Fibroblast of skin of left biceps (primary cell): Measurements from ENCODE around the gene CPA5.
"Not testable (repeated sequence)": the region's sequence is repeated elsewhere in the genome, so short reads cannot be mapped to it uniquely, and the experiment has no call there.

Experiments used
- DNase-seq, 2 experiments: peaks; one replicate each; pipeline ENCODE4 v3.0.0-alpha.2; 2013; ENCODE audit warnings: low read depth in 2 of 2

The CPA5 gene

DNA sequence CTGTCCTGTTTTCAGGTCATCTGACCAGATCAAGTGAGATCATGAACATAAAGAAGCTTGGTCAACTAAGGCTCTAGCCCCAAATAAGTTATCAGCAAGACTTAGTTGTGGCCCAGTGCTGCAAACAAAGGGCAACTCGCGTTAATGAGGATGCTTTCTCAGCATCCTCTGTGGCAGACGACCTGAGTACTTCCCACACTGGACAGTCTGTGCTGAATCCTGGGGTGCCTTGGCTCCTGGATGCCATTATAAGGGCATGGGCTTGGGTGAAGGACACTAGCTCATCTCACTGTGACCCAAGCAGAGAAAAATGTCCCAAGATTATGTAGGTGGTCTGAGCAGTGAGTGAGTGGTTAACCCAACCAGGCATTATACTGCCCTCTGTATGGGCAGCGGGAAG, 13.9 kb downstream of the CPA5 start:
- no peak for DNase-seq

DNA sequence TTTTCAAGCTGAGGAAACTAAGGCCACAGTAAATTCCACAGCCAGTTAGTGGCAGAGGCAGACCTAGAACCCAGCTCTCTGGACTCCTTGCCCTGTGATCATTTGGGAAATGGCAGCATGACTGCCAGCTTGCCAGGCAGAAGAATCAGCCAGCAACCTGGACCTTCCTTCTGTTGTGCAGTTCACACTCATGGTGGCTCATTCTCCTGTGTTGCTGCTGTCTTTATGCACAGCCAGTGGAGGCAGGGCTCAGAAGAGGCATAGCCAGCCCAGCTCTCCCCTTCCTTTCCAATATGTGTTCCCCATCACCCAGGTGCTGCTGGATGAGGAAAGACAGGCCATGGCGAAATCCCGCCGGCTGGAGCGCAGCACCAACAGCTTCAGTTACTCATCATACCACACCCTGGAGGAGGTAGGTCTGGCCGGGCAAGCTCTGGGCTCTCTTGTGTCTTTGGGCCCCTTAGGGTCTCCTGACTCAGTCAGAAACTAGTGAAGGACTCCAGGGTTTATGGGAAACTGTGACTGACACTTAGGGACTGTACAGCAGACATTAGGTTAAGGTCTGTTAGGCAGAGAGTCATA, 14.8 kb downstream of the CPA5 start:
- DNase-seq: no peak

DNA sequence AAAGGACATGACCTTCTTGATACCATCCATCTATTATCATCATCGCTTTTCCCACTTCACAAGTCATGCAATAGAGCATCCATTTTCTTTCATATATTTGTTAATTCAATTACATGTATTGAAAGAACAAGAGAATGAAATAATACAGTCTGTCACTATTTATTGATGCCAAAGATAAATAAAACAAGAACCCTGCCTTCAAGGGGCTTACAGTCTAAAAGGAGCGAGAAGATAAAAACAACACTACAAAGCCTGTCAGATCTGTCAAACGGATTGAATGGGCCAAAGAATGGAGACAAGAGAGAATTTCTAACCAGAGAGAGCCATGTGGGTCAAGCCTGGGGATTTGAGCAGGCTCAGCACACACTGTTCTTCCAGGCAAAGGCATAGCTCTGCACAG, 15.9 kb downstream of the CPA5 start:
- DNase-seq: no peak

DNA sequence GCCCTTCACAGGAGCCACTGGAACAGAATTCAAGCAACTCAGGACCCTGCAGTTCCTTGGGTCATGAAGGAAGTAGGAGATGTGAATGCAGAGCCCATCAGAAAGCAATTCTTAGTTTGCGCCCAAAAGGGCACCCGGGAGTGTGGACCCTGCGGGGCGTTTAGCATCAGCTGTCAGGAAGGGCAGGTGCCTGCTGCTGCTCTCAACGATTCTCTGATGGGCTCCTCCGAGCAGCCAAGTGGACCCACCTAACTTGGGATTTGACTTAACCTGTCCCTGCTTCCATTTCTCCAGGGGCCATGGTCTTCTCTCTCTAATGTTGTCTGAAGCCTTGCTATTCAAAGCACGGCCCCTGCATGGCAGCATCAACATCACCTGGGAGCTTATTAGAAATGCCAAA, 17.1 kb downstream of the CPA5 start:
- no peak for DNase-seq

DNA sequence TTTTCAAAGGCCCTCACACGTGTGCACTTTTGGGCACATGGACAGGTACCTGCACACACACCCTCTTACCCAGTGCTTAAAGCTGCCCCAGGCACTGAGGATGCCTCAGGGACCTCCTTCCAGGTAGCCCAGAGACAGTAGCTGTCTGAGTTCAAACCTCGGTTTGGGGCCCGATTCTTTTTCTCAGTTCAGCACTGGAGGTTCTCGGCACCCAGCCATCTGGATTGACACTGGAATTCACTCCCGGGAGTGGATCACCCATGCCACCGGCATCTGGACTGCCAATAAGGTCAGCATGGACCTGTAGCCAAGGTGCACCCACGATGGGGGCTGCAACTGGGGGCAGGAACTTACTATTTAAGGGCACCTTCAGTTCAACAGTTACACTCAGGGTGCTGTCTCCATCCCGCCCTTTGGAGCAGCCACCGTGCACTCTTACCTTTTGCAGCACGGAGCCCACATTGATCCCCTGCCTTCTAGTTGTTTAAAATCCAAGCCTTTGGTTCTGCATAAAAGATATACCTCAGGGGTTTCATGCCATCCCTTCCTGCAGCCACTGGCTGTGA, 17.7 kb downstream of the CPA5 start:
- DNase-seq: no peak

DNA sequence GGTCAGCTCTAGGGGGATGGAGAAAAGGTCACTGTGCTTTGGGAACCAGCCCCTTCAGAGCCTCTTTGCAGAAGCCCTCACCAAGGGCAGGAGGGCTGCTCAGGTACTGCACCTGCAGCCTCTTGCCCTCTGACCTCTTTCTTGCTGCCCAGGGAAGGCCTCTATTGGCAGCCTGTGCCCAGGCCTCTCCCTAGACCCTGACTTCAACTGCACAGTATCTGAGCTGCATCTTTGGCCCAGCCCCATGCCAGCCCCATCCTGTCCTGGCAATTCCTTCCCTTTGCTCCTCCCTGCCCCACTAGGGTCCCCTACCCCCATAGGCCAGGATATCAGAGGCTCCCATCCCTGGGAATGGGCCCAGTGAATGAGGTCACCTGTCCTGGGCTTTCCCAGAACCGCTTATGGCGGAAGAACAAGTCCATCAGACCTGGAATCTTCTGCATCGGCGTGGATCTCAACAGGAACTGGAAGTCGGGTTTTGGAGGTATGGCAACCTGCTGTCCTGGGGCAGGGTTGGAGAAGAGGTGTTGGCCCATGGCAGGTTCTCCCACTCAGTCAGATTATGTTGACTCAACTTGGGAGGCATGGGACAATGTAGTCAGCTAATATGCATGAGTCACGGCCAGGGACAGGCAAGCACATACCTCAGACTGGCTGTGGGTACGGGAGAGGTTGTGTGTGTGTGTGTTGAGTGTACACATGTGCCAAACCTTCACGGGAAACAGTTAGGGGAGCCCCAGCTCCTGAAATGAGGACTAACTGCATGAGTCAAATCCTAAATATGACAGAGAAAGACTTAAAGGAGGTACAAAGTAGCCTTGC, 18.6 kb downstream of the CPA5 start:
- DNase-seq: peak; percentile 82 to 83

DNA sequence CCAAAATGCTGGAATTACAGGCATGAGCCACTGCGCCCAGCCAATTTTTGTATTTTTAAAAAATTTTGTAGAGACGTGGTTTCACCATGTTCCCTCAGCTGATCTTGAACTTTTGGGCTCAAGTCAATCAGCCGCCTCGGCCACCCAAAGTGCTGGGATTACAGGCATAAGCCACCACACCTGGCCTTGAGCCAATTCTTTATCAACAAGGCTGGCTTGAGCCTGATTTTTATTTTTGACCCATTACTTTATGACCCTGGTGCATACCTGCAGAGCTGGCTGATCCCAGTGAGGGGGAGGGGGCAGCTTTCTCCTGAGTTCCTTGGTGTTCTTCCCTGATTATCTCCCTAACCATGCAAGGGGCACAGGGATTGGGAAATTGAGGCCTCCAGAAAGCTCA, 19.8 kb downstream of the CPA5 start:
- no peak for DNase-seq

DNA sequence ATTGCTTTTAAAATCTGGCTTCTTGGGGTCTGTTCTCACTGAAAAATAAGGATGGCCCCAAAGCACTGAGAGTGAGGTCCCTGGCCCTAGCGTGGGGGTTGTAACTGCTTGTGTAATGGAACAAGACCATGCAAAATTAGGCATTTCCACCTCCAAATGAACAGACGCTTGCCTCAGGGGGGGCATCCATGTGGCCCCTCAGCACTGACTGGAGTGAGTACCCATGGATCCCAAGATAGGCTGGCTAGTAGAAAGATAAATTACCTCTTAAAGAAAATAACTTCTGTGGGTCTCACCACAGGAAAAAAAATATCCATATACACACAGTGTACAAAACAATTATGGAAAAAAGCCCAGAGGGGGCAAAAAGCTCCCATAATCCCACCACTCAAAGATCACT, 20.5 kb downstream of the CPA5 start:
- DNase-seq: no peak

DNA sequence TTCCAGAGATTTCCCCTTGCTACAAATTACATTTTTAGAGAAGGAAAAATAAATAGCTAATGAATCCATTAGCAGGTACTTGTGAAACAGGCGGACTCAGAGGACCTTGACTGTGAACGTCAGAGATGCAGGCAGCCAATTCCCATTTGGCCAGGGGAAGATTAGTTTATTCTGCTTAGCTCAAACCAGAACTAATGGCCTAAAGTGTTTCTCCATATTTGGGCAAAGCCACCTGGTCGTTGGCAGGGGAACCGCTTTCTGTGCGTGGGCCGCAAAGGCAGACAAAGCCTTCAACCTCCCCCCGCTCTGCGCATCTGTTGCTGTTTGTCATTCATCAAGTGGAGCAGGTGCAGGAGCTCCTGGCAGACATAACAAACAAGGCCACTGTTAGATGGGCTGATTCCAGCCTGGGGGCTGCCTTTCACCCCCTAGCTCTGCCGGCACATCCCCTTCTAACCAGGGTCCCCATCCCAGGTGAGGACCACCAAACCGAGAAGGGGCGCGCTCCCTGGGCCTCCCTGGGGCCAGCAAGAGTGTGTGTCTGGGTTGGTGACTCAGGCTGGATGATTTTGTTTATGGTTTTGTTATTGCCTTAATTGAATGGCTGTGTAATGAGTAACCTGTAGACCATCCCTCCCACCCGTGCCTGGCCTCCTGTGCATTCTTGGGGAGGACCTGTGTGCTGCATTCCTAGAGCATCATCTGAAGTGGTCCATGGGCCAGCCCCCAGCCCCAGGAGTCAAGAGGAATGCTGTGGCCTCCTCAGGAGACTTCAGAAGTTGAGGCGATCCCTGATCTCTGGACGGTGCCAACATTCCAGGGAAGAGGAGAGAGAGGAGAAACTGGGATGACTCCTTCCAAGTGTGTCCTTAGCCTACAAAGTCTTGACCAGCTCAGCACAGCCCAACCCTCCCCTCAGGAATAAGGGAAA, 21.2 kb downstream of the CPA5 start:
- peak; percentile 74 to 79 for DNase-seq

DNA sequence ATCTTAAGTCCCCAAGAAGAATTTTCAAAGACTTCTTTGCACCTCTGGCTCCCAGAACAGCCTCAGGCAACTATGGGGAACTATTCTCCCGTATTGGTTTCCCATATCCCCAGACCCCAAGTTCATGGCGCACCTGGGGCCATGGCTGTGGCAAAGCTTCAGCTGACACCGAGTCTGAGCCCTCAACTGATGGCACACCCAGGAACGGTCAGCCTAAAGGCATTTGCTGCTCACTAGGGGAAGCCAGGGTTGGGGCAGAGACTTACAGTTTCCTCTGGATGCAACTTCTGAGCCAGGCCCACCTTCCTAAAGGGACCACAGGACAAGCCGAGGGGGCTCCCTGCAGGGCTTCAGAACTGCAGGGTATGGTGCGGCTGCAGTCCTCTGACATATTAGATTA, 21.9 kb downstream of the CPA5 start:
- no peak for DNase-seq

DNA sequence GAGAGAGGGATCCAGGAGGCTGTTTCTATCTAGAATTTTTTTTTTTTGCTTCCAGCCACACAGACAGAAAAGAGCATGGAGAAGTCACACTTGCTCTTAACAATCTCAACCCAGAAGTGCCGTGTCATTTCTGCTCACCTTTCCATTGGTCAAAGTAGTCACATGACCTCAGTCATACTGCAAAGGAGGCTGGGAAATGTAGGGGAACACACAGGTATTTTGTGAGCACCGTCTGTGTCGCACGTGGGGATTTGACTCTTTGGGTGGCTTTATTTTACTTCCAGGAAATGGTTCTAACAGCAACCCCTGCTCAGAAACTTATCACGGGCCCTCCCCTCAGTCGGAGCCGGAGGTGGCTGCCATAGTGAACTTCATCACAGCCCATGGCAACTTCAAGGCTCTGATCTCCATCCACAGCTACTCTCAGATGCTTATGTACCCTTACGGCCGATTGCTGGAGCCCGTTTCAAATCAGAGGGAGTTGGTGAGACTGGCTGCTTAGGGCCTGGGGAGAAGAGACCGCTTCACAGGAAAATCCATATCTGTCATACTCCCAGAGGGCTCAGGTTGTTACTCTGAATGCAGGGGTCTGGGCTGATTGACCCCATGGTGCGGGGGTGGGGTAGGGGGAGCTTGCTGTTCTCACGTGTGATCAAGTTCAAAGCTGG, 22.6 kb downstream of the CPA5 start:
- no peak for DNase-seq

DNA sequence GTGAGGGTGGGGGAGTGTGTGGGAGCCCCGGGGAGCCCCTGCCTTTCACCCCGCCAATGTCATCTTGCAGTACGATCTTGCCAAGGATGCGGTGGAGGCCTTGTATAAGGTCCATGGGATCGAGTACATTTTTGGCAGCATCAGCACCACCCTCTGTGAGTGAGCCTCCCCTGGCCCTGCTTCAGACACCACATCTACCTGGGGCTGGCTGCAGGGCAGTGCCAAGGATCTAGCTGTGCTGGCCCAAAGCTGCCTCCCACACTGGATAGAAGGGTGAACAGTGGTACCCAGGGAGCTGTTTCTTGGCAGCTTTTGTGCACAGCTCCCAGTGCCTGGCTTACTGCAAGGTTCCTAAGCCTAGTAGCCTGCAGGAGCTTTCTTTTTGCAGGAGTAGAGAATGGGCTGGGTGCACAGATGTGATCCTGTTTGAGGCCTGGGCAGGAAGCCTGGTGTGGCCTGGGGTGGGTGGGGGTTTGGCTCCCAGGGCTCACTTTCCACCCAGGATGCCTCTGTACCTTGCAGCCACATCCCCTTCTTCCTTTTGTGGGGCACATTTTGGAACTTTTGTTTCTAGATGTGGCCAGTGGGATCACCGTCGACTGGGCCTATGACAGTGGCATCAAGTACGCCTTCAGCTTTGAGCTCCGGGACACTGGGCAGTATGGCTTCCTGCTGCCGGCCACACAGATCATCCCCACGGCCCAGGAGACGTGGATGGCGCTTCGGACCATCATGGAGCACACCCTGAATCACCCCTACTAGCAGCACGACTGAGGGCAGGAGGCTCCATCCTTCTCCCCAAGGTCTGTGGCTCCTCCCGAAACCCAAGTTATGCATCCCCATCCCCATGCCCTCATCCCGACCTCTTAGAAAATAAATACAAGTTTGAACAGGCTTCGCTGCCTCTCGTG, 23.5 kb downstream of the CPA5 start:
- DNase-seq: no peak

DNA sequence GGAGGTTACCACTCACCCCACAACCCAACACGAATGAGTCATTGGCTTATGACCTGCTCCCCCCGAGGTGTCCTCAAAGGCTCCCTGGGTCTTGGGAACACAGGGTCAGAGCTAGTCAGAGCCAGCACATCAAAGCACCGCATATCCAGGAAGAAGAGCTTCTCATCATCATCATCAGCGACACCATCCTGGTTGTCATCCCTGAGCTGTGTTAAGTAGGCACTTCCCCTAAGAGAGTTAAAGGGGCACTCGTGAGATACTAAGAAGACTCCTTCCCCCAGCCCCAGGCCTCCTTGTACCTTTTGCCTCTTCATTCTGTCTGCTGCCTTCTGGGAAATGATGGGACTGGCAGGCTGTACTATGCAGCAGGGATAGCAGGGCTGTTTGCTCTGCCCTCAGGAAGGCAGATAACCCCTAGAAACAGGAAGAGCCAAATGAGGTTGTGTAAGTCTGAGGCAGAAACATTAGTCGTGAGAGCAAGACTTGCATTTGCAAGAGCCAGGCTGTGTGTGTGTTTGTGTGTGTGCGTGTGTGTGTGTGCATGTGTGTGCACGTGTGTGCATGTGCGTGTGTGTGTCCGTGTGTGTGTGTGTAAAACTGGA, 24.6 kb downstream of the CPA5 start:
- peak; percentile 93 to 95 for DNase-seq

DNA sequence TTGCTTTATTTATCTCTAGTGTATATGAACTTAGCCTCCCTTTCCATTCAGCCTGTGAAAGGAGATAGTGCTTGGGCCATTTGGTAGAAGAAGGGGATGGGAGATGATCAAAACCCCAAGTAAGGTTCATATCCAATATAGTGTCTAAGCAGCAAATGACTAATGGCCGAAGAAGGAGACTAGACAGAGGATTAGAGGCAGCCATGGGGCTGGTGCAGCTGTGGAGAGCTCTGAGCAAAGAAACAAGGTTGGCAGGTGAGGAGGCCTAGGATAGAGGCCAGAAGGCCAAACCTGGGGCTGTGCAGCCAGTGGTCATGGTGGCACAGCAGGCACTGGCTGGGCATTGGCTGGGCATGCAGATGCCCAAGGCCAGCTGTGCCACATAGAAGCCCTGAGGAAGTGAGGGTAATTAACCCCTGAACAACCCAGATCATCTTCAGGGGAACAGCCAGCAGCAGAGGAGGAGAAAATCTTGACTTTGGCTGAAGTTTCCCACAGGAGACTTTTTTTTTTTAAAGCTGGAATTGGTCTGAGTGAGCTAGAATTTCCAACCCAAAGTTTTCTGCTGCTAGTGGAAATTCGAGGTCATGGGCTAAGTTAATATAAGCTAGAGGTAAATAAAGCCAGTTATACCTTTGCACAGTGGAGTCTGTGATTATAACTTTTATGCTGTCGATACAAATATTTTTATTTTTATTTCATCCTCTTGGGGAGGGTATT, 25.4 kb downstream of the CPA5 start:
- no peak for DNase-seq

DNA sequence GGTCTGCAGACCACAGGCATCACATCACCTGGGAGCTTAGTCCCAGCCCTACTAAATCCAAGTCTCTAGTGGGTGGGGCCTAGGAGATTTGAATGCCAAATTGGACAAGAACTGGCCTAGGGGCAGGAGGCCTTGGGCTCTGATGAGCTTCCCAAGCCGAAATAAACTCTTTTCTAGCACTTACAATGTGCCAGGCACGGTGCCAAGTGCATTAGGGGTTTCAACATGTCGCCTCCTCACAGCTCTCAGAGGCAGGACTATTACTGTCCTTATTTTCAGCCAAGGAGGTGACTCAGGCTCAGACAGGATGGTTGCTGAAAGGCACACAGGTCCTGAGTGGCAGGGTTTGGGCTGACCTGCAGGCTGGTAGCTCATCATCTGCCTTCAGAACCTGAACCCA, 26.4 kb downstream of the CPA5 start:
- DNase-seq: no peak

DNA sequence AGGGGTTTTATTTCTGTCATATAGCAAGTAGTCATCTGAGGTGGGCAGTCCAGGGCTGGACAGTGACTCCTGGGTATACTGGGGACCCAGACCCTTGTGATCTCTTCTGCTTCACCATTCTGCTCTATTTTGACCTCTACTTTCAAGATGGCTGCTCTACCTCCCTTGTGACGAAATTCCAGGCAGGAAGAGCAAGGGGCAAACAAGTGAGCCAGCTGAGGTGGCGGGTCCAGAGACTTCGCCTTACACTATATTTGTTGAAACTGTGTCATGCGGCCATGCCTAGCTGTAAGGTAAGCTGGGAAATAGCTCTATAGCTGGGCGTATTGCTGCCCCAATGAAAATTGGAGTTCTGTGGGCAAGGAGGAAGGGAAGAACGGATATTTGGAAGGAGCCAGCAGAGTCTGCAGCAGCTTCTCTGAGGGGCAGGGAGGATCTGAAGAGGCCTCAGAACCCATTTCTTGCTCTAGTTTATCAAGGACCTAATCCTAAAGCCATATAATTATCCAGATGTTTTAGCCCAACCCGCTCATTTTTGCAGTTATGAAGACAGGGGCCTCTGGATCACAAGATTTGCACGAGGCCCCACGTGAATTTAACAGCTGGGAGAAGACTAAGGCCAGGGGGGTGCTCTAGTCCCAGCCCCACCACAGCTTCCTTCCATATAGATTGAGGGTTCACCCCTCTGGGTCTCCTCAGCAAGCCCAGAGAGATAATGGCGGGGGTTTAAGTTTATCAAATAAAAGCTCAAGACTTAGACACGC, 28.0 kb downstream of the CPA5 start:
- no peak for DNase-seq

DNA sequence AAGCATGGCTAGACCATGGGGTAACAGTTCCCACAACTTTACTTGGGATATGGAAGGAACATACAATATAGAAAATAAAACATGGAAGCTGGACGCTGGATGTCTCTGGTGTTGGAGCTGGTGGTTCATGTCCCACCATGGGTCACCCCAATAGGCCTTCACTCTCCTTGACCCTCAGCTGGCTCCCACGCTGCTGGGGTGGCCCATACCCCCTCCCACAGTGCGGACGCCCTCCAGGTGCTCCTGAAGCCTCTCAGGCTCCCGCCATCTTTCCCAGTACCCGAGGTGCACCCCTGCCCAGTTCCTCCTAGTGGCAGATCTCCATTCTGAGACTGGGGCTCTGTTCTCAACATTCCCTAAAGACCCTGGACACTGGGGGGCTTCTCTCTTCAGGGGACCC, 29.9 kb downstream of the CPA5 start:
- no peak for DNase-seq

DNA sequence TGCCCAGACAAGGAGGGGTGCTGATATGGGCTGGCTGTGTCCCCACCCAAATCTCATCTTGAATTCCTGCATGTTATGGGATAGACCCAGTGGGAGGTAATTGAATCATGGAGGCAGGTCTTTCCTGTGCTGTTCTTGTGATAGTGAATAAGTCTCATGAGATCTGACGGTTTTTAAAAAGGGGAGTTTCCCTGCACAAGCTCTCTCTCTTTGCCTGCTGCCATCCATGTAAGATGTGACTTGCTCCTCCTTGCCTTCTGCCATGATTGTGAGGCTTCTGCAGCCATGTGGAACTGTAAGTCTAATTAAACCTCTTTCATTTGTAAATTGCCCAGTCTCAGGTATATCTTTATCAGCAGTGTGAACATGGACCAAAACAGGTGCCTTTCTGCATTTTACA, 31.8 kb downstream of the CPA5 start:
- DNase-seq: not testable (repeated sequence)

DNA sequence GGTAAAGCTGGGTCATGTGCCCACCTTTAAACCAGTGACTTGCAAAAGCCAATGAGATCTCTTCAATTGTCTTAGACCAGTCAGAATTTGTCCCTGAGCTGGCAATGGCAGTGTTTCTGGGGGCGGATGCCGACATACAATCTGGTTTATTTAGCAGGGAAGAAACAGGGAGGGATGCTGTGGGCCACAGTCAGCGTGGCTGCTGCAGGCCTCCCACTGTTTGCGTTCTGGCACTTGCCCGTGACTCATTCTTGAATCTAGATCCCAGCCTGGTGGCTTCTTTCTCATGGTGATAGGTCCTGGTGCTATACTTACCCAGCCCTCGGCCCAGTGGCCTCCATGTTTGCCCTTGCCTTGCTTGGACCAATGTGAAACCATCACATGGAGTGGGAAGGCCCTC, 32.6 kb downstream of the CPA5 start:
- no peak for DNase-seq
